GM20000 (cell line): ENCODE results near the gene RAB8A.
"Not testable (repeated sequence)": the region's sequence is repeated elsewhere in the genome, so short reads cannot be mapped to it uniquely, and the experiment has no call there.

Source experiments
- DNase-seq: peaks from one replicate; pipeline ENCODE4 v3.0.0; 2012; ENCODE audit warnings: low spot score
- TF ChIP-seq, protein P1 (sequence below): IDR thresholded peaks from 2 replicates; pipeline ENCODE4 v1.5.1; 2012; ENCODE audit warnings: mild to moderate bottlenecking, control low read depth; ENCODE audit errors: extremely low read depth, missing control alignments

The RAB8A gene

DNA sequence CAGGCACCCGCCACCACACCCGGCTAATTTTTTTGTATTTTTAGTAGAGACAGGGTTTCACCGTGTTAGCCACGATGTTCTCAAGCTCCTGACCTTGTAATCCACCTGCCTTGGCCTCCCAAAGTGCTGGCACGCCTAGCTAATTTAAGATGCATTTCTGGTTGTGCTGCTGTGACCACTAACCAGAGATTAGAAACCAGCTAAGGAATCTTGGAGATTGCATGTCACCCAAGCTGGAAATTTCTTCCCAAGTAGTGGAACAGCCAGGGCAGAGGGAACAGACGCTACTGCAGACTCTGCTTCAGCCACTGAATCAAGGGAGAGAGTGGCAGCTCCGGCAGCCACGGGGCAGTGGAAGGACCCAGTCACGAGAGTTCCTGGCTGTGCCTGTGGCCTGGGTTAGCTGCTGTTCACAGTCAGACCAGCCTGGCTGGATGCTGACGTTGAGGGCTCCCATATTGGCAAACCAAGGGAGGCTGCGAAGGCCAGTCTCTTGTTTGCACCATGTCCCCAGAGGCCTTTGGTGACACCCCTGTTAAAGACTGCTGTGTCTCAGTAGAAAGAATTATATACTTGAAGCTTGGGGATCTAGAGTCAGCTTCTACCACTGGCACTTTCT is 27.5 kb upstream of the RAB8A start:
- TF ChIP-seq, protein P1, sequence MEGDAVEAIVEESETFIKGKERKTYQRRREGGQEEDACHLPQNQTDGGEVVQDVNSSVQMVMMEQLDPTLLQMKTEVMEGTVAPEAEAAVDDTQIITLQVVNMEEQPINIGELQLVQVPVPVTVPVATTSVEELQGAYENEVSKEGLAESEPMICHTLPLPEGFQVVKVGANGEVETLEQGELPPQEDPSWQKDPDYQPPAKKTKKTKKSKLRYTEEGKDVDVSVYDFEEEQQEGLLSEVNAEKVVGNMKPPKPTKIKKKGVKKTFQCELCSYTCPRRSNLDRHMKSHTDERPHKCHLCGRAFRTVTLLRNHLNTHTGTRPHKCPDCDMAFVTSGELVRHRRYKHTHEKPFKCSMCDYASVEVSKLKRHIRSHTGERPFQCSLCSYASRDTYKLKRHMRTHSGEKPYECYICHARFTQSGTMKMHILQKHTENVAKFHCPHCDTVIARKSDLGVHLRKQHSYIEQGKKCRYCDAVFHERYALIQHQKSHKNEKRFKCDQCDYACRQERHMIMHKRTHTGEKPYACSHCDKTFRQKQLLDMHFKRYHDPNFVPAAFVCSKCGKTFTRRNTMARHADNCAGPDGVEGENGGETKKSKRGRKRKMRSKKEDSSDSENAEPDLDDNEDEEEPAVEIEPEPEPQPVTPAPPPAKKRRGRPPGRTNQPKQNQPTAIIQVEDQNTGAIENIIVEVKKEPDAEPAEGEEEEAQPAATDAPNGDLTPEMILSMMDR = no peak

DNA sequence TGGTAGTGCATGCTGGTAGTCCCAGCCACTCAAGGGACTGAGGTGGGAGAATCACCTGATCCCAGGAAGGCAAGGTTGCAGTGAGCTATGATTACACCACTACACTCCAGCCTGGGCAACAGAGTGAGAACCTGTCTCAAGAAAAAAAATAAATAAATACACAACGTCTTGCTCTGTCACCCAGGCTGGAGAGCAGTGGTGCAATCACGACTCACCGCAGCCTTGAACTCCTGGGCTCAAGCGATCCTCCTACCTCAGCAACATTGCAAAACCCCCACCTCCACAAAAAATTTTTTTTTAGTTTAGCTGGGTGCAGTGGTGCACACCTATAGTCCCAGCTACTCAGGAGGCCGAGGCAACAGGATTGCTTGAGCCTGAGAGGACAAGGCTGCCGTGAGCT is 26.6 kb upstream of the RAB8A start:
- no peak for DNase-seq
- TF ChIP-seq, protein P1 = no peak

More for the DNA sequence above, 27.5 kb upstream of the RAB8A start:
- no peak for DNase-seq

DNA sequence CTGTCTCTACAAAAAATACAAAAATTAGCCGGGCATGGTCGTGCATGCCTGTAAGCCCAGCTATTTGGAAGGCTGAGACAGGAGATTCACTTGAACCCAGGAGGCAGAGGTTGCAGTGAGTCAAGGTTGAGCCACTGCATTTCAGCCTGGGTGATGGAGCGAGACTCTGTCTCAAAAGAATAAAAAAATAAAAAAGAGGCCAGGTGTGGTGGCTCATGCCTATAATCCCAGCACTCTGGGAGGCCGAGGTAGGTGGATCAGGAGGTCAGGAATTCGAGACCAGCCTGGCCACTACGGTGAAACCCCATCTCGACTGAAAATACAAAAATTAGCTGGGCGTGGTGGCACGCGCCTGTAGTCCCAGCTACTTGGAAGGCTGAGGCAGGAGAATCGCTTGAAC is 24.3 kb upstream of the RAB8A start:
- DNase-seq = not testable (repeated sequence)

DNA sequence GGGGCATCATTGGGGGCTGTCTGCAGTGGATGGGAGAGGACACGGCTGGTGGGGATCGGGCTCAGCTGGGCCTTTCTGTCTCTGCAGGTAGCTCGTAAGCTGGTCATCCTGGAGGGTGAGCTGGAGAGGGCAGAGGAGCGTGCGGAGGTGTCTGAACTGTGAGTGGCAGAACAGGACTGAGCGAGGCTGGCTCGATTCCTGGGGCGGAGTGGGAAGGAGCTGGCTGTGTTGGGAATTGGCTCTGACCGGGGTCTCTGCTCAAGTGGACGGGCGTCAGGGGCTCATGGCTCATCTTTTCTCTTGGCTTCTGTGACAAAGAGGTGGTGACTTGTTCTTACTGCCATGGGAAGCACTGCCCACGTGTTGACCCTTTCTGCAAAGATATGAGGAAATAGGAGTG is 23.7 kb upstream of the RAB8A start:
- TF ChIP-seq, protein P1 = no peak
- no peak for DNase-seq

DNA sequence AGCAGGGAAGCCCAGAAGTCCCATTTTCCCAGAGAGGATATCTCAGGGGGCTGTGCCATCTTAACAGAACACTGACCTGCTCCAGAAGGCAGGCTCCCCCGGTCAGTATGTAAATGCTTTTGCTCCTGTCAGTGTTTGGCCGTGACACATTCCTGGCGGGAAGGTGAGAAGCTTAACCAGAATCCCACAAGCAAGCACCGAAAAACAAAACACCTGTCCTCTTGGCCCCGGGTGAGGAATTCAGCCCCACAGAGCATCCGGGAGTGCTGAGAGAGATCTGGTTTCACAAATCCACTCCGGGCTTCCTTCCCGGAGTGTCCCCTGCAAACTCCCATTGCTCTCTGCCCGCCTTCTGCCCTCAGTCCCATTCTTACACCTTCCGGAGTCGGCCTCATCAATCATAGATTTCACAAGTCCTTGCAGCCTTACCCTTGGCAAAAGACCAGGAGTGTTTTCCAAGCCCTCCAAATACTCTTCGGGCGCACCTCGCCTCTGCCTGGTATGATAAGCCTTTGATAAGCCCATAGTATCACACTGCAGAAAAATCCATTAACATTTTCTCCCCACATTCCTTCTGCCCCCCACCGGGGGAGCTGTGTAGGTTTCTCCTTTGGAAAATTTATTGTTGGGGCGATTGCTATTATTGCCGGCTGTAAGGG is 23.2 kb upstream of the RAB8A start:
- DNase-seq = no peak
- TF ChIP-seq, protein P1 = no peak

DNA sequence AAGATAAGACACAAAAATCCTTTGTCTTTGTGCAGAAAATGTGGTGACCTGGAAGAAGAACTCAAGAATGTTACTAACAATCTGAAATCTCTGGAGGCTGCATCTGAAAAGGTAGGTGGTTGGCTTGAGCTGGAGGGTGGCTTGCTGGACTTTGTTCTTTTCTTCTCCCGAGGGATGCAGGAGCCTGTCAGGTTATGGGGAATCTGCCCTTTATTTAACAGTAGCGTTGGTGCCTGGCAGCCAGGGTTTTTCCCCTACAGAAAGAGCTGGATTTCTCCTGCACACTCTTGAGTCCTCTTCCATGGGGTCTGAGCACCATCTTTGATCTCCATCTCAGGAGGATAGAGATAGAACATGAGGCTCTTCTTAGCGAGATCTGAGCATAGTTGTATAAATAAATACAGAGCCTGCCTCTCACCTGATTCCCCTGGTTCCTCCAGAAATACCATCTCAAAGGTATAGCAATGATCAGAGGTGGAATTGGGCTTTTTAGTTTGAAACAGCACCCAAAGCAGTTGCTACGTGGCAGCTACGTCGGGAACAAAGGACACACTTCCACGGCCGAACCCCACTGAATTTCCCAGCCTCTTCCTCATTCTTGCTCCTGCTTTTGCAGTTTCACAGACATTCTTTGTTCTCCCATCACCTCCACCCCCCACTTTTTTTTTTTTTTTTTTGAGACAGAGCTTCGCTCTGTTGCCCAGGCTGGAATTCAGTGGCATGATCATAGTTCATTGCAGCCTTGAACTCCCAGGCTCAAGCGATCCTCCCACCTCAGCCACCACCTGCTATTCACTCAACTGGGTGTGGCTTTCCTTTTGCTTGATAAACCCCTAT is 22.5 kb upstream of the RAB8A start:
- TF ChIP-seq, protein P1 = no peak
- DNase-seq = no peak

DNA sequence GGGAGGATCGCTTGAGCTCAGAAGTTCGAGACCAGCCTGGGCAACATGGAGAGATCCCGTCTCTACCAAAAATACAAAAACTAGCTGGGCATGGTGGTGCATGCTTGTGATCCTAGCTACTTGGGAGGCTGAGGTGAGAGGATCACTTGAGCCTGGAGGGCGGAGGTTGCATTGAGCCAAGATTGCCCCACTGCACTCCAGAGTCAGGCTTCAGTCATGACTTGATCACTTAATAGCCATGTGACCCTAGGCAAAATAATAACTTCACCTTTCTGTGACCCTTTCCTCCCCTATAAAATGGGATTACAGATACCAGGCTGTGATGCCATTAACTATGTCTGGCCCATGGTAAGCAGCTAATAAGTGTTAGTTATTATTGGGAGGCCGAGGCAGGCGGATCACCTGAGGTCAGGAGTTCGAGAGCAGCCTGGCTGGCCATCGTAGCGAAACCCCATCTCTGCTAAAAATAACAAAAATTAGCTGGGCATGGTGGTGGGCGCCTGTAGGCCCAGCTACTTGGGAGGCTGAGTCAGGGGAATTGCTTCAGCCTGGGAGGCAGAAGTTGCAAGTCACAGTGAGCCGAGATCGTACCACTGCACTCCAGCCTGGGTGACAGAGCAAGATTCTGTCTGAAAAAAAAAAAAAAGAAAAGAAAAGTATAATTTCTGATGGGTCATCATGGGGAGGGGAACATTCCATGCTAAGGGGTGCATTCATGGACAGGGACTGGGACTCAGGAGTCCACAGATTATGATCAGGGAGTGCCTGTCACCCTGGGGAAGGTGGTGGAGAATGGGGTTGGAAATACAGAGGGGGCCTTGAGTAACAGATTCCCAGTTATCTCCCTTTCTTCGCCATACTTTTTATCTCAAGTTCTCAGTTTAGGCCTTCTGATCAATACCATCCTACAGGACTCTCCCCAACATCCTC is 19.9 kb upstream of the RAB8A start:
- TF ChIP-seq, protein P1 = no peak

More for the DNA sequence above, 19.9 kb upstream of the RAB8A start:
- no peak for DNase-seq
